NCI-H524 (cell line): Measurements from ENCODE around the gene ZNF559.

ENCODE experiments used
- DNase-seq, 2 experiments: peaks; one replicate each; lab custom pipeline; 2025; lab: John Stamatoyannopoulos, UW

The ZNF559 gene

GRCh38 chr19:9354651-9355050 is 30.7 kb downstream of the ZNF559 start:
- DNase-seq: no peak

DNA sequence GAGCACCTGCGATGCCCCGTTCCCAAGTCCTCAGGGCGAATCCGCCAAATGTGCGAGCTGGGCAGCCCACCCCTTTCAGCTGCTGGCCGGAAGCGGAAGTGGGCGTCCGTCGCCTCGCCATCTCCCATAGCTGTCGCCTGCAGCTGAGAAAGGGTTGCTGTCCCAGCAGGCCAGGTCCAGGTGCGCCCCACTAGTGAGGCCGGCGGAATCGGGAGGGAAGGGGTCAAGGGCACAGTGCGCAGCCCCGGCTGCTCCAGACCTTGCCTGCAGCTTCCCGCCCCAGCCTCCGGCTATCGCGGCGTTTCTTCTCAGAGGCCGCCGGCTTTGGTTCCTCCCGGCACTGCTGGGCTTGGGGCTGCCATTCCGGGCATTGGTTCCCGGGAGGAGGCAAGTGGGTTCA is 38.9 kb downstream of the ZNF559 start, which contains the start of gene ZNF177:
Gene ZNF177, plus strand, starts transcription at position 109 of the 400 bp plus-strand sequence. CDS start 15,299 bp downstream, outside the sequence.
- DNase-seq: no peak

GRCh38 chr19:9370738-9371619 is 47.0 kb downstream of the ZNF559 start:
- DNase-seq: no peak

- DNase-seq: no peak
These were observed 57.4 kb downstream of the ZNF559 start for GRCh38 chr19:9381361-9381785.
